GM18505 (cell line): Measurements from ENCODE around the gene PALLD.
A peak's percentile ranks its signal among the peaks of the same experiment; 100 is the strongest.

Experiments used
- ATAC-seq: cut with Tn5 transposase; IDR thresholded peaks from one replicate; pipeline ENCODE4 v1.9.1; 2021; ENCODE audit not compliant: unreplicated experiment
- POLR2A ChIP-seq: IDR thresholded peaks from 4 replicates; pipeline ENCODE4 v1.6.1; 2011; ENCODE audit warnings: borderline replicate concordance; ENCODE audit not compliant: insufficient read depth, insufficient read length; ENCODE audit errors: extremely low read depth

PALLD gene

DNA sequence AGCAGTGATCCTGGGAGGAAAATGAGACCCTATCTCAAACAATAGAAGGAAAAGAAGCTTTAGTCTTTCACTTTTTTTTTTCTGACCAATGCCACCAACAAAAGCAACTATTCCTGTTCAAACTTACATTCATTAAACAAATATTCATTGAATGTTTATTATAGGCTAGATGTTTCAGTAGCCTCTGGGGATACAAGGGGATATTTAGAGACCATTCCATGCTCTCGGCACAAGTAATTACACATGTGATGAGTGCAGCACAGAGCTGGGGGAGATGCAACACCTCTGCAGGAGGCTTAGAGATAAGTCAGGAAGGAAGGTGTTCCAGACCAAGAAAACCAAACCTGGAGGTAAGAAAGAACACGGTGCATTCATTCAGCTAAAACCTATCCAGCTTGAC, 68.3 kb downstream of the PALLD start:
- no peak for TF ChIP-seq POLR2A

DNA sequence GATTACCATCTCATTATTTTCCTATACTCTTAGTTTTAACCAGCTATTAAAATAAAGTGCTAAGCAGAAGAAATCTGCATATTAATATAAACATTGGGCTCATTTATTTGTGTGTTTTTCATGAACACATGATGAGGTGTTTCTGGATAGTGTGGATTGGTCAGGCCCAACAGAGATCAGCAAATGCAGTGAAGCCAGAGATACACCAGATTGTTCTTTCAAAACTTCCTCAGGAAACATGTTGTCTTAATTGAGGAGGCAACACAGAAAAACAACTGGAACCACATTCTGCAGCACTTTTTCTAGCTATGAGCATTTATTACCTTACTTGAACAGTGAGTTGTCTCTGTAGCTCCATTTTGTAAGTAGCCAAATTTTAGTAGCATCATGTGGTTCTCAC, 69.9 kb downstream of the PALLD start:
- no peak for ATAC-seq
- TF ChIP-seq POLR2A = no peak

More for the DNA sequence above, 68.3 kb downstream of the PALLD start:
- ATAC-seq = no peak

DNA sequence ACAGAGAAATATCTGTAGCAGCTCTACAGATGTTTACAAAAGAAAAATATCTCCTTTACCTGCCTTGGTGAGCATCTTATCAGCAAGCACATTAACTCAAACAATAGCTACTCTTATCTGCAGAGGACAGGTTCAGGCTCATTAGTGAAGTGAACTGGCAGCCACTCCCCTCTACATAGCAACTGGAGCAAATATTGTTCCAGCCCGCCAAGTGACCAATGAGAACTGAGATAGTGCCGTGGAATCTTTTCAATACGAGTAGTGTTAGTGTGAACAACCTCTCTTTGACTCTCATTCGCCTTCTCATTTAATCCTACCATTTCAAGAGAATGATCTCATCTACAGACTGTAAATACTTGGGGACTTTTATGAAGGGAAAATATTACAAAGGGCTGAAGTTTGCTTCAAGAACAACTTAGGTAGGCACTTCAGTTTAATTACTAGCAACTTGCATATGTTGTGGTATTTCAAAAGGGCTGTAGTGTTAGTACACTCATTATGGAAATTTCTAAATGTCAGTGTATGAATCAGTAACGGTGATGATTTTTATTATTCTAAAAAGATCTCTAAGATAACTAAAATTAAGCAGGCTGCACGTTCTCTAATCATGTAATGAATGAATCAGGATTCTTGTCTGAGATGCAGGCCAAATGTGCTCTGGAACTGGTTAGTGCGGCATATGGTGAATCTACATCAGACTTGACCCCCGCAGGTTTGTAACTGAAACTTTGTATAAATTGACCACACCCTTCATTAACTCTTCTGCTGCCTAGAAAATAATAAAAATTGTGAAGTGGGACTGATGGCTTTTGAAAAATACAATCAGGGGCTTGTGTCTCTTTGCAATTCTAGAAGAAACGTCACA, 72.4 kb downstream of the PALLD start:
- TF ChIP-seq POLR2A = no peak
- no peak for ATAC-seq

DNA sequence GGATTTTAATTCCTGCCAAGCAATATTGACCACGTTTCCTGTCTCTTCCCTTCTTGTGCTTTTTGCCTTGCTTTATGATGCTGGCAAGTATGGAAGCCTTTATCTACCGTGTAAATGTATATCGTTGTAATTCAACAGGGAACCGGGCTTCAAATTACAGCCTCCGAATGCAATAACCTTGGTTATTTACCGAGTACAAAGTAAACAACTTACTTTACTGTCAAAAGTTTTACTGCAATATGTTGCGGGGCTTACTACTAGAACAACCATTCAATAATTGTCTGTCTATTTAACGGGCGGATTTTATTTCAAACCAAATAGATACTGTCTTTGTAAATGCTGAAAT, 73.1 kb downstream of the PALLD start:
- TF ChIP-seq POLR2A = no peak

GRCh38 chr4:168570466-168570865, 73.6 kb downstream of the PALLD start:
- no peak for TF ChIP-seq POLR2A
- ATAC-seq = no peak

More for the DNA sequence above, 73.1 kb downstream of the PALLD start:
- no peak for ATAC-seq

GRCh38 chr4:168572002-168572401, 75.2 kb downstream of the PALLD start:
- TF ChIP-seq POLR2A = no peak
- ATAC-seq = no peak

DNA sequence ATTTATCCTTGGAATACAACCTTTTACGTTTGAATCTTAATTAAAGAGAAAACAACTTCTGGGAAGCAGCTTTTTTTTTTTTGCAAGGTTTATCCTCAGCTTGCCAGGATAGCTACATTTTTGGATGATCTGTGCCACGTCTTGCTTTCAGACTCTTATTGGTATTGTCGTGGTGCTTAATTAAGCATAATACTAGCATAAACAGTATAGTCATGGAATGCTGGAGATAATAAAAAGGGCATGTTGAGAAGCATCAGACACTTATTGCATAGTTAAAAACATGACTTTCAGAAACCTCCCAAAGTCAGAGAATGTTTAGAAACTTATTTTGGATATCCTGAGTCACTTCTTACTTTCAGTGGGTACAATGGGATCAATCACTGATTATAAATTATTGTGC, 77.0 kb downstream of the PALLD start:
- no peak for ATAC-seq
- no peak for TF ChIP-seq POLR2A

DNA sequence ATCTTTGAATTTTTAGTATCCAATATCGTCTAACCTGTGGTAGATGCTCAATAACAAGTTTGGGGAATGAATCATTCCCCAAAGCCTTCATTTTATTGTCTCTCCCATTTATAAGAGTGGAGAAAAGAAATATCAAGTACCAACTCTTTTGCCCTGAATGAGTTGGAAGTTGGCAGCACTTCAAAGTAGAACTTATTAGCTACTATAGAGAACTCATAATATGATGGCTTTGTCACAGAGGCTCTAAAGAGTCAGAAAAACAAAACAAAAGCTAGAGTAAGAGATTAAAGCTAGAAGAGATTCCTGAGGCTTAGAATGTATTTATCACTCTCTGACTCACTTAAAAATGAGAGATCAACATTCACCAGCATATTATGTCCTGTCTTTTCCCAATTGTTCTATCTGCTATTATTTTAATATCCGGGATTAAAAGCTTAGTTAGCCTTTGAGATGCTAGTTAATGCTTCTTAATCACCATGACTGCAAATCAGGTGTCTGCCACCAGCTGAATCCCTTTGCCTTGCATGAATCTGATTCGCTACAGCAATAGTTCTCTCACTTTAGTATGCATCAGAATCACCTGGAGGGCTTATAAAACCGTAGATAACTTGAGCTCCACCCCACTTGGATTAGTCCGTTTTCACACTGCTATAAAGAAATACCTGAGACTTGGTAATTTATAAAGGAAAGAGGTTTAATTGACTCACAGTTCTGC, 77.9 kb downstream of the PALLD start:
- no peak for ATAC-seq

DNA sequence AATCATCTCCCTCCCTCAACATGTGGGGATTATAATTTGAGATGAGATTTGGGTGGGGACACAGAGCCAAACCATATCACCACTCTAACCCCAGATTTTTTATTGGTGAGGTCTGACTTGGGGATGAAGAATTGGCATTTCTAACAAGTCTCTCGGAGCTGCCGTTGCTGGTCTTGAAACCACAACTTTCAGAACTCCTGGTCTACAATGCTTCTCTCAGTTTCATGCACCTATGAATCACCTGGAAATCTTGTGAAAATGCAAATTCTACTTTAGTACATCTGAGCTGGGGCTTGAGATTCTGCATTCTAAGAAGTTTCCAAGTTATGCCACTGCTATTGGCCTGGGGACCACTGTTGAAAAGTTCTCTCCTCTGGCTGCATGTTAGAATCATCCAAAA, 78.6 kb downstream of the PALLD start:
- TF ChIP-seq POLR2A = no peak
- no peak for ATAC-seq

More for the DNA sequence above, 77.9 kb downstream of the PALLD start:
- no peak for TF ChIP-seq POLR2A

DNA sequence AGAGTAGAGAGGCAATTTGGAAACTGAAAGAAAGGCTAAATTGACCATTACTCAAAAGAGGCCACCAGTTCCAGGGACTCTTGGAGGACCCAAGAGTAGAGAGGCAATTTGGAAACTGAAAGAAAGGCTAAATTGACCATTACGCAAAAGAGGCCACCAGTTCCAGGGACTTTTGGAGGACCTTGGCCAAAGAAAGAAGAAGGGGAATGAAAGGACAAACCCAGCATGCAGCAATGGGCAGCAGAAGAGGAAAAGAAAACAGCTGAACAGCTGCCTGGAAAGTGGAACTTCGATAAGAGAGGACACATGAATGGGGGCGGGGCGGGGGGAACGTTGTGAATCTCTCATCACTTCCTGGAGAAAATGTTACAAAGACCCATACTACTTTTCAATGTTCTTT, 80.8 kb downstream of the PALLD start:
- TF ChIP-seq POLR2A = no peak
- no peak for ATAC-seq

GRCh38 chr4:168580228-168580627, 83.4 kb downstream of the PALLD start:
- ATAC-seq = no peak
- TF ChIP-seq POLR2A = no peak

DNA sequence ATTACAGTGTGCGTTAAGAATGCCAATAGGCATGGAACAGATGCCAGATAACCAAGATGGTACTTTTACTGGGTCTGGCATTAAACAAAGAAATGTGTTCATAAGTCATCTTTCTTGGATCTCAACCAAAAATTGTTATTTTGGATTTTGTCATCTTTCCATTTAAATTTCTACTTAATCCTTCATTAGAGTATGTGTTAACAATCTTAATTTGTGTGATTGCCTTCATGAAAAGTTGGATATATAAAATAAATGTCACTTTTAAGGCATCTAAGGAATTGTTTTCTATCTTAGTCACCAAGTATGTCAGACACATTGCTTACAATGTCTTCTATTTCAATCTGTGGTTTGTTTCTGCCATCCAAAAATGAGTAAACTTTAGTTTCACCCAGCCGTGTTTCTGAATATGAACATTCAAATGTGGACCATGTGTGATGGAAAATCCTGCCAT, 87.5 kb downstream of the PALLD start:
- ATAC-seq = no peak
- TF ChIP-seq POLR2A = no peak

DNA sequence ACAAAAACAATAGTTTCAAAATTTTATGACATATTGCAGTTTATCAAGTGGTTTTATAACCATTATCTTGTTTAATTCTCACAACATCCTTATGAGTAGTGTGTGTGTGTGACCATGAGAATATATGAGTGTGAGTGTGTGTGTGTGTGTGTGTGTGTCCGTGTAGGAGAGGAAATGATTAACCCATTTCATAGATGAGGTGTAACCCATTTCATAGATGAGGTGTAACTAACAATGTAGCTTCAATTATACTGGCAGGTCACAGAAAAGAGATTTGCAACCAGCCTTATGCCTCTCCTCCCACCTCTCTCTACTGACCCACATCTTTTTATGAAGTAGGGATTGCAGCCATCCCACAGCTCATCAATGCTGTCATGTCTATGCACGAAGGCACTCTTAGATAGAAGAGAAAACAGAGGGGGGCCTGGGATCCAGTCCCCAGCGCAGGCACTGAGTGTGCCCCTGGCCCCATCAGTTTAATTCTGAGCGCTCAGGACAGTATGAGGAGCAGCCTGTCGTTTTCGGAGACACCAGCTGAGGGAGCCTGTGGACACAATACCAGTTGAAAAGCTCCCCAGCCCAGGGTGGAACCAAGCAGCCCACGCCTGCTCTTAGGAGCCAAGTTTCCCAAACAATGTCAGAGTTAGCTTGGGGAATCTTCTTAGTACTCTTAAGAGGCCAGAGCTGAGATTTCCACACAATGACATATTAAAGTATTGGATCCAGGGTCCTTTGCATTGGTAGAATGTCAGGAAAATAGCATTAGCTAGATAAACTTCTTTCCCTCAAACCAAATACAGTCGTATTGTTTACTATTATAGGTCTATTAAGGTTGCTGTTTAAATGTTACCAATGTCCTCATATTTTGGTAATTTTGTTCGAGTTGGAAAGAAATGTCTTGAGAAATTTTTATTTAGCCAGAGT, 88.6 kb downstream of the PALLD start:
- ATAC-seq = peak; percentile 84

GRCh38 chr4:168586926-168587325, 90.1 kb downstream of the PALLD start:
- no peak for ATAC-seq
- no peak for TF ChIP-seq POLR2A

More for the DNA sequence above, 88.6 kb downstream of the PALLD start:
- no peak for TF ChIP-seq POLR2A
